Cortex of kidney (tissue), 1 donor: ENCODE data around the gene UBE2L6.
A peak's percentile ranks its signal among the peaks of the same experiment; 100 is the strongest.
"Not testable (repeated sequence)": the region's sequence is repeated elsewhere in the genome, so short reads cannot be mapped to it uniquely, and the experiment has no call there.

Experiments
- DNase-seq: peaks from one replicate; lab custom pipeline; 2025; lab: John Stamatoyannopoulos, UW

Gene UBE2L6

GRCh38 chr11:57566905-57567514, 462 bp downstream of the UBE2L6 start:
- no peak for DNase-seq

- no peak for DNase-seq
Observed at GRCh38 chr11:57566005-57566904, 1.2 kb downstream of the UBE2L6 start.

- DNase-seq: no peak
Observed at GRCh38 chr11:57562596-57562995, 4.9 kb downstream of the UBE2L6 start.

DNA sequence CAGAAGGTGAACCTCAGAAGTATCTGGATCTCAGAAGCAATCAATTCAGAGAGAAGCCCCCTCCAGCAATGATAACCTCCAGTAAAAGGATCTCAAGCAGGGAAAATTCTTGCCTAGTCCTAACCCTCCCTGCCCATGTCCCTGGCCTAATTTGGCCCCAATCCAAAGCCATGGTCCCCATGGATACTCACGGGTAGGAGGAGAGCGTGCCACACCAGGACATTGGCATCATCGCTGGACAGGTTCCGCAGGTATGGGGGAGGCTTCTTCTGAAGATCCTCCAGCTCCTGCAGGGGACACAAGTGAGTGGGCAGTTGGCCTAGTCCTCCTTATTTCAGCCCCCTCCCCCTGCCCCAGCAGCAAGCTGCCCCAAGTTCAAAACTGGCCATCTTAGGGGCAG, 7.3 kb downstream of the UBE2L6 start:
- DNase-seq: no peak

GRCh38 chr11:57556041-57556440, 11.4 kb downstream of the UBE2L6 start:
- DNase-seq: no peak

DNA sequence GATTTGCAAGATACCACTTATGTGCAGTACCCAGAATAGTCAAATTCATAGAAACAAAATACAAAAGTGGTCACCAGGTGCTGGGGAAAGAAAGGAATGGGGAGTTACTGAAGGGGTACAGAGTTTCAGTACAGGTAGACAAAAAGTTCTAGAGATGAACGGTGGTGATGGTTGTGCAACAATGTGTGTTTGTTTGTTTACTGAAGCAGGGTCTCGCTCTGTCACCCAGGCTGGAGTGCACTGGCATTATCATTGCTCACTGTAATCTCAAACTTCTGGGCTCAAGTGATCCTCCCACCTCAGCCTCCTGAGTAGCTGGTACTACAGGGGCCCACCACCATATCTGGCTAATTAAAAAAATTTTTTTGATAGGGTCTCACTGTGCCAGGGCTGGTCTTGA, 12.1 kb downstream of the UBE2L6 start:
- no peak for DNase-seq

- DNase-seq: no peak
Observed at GRCh38 chr11:57552479-57552878, 15.0 kb downstream of the UBE2L6 start.

DNA sequence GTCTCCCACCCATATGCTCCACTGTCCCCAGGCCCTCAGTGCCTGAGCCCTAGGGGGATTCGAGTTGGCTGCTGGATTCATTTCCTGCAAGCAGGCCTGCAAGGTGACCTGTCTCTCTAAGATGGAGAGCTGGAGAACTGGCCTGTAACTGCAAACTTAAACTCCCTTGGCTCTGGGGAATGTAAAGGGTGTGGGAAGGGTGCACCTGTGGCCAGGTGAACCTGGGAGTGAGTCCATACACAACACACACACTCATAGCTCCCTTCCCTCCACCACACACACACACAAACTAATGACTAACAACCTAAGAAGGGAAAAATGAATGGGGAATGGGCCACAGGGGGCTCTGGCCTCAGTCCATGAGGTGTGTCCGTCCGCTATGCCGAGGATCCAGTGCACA, 15.5 kb downstream of the UBE2L6 start:
- no peak for DNase-seq

- DNase-seq: no peak
Observed at GRCh38 chr11:57549983-57550382, 17.5 kb downstream of the UBE2L6 start.

DNA sequence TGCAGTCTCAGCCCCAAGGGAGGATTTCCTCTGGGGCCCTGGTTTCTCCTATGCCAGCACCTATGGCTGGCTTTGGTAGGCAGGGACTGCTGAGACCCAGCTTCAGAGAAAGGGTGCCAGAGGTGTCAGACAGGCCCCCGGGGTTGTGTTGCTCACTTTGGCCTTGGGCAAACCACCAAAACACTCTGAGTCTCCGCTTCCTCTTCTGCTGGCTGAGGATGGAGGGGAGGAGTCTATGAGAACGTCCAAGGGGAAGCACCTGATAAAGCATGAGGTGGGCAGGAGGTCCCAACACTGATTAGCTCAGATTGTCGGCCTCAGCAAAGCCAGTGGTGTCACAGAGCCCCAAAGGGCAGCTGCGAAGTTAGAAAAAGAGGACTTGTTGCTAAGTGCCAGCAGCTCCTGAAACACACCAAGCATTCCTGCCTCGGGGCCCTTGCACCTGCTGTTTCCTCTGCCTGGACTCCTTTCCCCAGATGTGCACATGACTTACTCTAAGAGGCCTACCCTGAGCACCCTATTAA, 19.6 kb downstream of the UBE2L6 start:
- no peak for DNase-seq

GRCh38 chr11:57546869-57547475, 20.5 kb downstream of the UBE2L6 start:
- no peak for DNase-seq

GRCh38 chr11:57546451-57546850, 21.0 kb downstream of the UBE2L6 start:
- no peak for DNase-seq

GRCh38 chr11:57545883-57546282, 21.6 kb downstream of the UBE2L6 start:
- DNase-seq: no peak

- no peak for DNase-seq
Observed at GRCh38 chr11:57544566-57544965, 22.9 kb downstream of the UBE2L6 start.

GRCh38 chr11:57543593-57543992, 23.9 kb downstream of the UBE2L6 start:
- DNase-seq: no peak

DNA sequence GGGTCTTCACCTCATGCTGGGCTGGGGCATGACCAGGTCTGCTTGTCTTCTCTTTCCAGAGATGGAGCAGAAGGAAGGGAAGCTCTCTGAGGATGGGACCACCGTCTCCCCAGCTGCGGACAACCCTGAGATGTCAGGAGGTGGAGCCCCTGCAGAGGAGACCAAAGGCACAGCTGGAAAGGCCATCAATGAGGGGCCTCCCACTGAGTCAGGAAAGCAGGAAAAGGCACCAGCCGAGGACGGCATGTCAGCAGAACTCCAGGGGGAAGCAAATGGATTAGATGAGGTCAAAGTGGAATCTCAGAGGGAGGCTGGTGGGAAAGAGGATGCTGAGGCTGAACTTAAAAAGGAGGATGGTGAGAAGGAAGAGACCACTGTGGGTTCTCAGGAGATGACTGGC, 24.9 kb downstream of the UBE2L6 start:
- DNase-seq: no peak

- no peak for DNase-seq
Observed at GRCh38 chr11:57541169-57541568, 26.3 kb downstream of the UBE2L6 start.

GRCh38 chr11:57539342-57539741, 28.1 kb downstream of the UBE2L6 start:
- no peak for DNase-seq

DNA sequence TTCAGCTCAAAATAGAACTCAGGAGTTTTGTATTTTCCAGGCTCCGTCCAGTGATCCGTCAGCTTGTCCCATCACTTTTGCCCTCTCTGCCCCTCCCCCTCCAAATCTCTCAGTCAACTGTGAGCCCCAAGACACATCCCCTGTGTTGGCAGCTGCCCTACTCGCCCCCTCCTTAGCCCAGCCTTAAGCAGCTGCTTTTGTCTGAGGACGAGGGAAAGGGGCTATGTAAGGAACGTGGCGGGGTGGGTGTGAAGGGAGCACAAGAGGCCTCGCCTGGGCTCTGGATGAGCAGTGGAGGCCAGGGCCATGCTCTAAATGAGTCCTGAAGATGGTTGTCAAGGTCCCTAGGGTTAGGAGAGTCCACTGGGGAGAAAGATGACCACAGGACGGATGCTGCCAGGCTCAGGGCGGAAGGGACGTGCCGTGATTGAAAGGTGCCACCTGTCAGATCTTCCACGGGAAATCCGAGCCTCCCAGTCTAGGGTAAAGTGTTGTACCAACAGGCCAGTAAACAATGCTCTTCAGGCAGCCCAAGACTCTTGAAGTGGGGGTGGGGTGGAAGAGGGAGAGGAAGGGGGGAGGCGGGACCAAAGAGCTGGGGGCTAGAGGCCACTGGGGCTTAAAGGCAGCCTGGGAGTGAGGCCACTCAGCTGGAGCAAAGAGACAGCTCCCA, 30.4 kb downstream of the UBE2L6 start, which contains the start of gene SMTNL1:
TSS of gene SMTNL1 (plus strand) at position 649 of the 673 bp plus-strand sequence. CDS start 5,048 bp downstream, outside the sequence.
- DNase-seq: no peak

DNA sequence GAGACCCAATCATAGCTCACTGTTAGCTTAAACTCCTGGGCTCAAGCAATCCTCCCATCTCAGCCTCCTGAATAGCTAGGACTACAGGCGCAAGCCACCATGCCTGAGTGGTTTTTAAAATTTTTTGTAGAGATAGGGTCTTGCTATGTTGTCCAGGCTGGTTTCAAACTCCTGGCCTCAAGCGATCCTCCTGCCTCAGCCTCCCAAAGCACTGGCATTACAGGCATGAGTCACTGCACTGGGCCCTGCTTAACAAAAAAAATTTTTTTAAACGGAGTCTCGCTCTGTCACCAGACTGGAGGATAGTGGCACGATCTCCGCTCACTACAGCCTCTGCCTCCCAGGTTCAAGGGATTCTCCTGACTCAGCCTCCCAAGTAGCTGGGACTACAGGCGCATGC, 33.0 kb downstream of the UBE2L6 start:
- DNase-seq: not testable (repeated sequence)

GRCh38 chr11:57530596-57531507, 36.6 kb downstream of the UBE2L6 start, which contains the start of gene TIMM10:
Gene TIMM10, minus strand, starts transcription at chr11:57530754. Its CDS starts 565 bp downstream, at chr11:57530189.
- peak; percentile 32 for DNase-seq
